A673 (cell line): ENCODE results near the gene SLC16A8. TPM values are rescaled to one million over a fixed set of nuclear protein-coding genes. Genes with fewer than 3 reads are reported as not detected.

Source experiments
- BruUV-seq: library from RNA; stranded (reverse); fragments of 400-500 nt; replicated peaks from 2 replicates; lab custom pipeline; 2021; lab: Mats Ljungman, UMichigan
- CTCF ChIA-PET: fragments of 300-600 bp; sonication (Branson Sonifier 250); formaldehyde crosslinking; loops from one replicate; lab custom pipeline; 2022; ENCODE audit warnings: antibody characterized with exemption; lab: Charles Lee
- POLR2A ChIA-PET: fragments of 300-600 bp; sonication (Branson Sonifier 250); formaldehyde crosslinking; loops from one replicate; lab custom pipeline; 2022; ENCODE audit warnings: antibody characterized with exemption; ENCODE audit not compliant: low non-redundant PET; lab: Charles Lee
- DNase-seq: peaks from one replicate; pipeline ENCODE4 v3.0.0-alpha.2; 2015; ENCODE audit warnings: low spot score
- H3K27ac ChIP-seq: fragments of 200-600 bp; sonication (generic); 2 replicates; pipeline ENCODE4 v1.5.1; 2016; ENCODE audit warnings: mixed run types, low read depth, mild to moderate bottlenecking, mixed read lengths, antibody characterized with exemption, low read length; ENCODE audit not compliant: poor library complexity, severe bottlenecking
- H3K27me3 ChIP-seq: fragments of 200-600 bp; sonication (generic); replicated peaks from 2 replicates; pipeline ENCODE4 v1.6.1; 2017; ENCODE audit warnings: mixed run types, low read depth, mild to moderate bottlenecking, mixed read lengths, antibody characterized with exemption, low read length; ENCODE audit not compliant: insufficient read depth, poor library complexity
- H3K36me3 ChIP-seq: fragments of 200-600 bp; sonication (generic); 2 replicates; pipeline ENCODE4 v1.6.1; 2016; ENCODE audit warnings: mixed run types, mild to moderate bottlenecking, mixed read lengths, antibody characterized with exemption, low read length; ENCODE audit not compliant: insufficient read depth, poor library complexity, severe bottlenecking
- H3K4me1 ChIP-seq: fragments of 200-600 bp; sonication (generic); 2 replicates; pipeline ENCODE4 v1.6.1; 2017; ENCODE audit warnings: mixed run types, mild to moderate bottlenecking, mixed read lengths, antibody characterized with exemption, low read length; ENCODE audit not compliant: insufficient read depth, poor library complexity, severe bottlenecking
- H3K4me3 ChIP-seq: fragments of 200-600 bp; sonication (generic); 2 replicates; pipeline ENCODE4 v1.5.1; 2016; ENCODE audit warnings: low read depth, mixed run types, mild to moderate bottlenecking, mixed read lengths, low read length; ENCODE audit not compliant: poor library complexity, severe bottlenecking
- H3K9me3 ChIP-seq: fragments of 200-600 bp; sonication (generic); 2 replicates; pipeline ENCODE4 v1.6.1; 2016; ENCODE audit warnings: mixed run types, low read depth, mild to moderate bottlenecking, mixed read lengths, antibody characterized with exemption, low read length; ENCODE audit not compliant: poor library complexity, severe bottlenecking
- CTCF ChIP-seq: fragments of 300-800, 200-600 bp; sonication (generic); conservative IDR thresholded peaks from 2 replicates; pipeline ENCODE4 v1.5.1; 2017; ENCODE audit warnings: low read depth, mild to moderate bottlenecking, antibody characterized with exemption, low read length, moderate library complexity, mixed read lengths
- EZH2 ChIP-seq: fragments of 200-600 bp; sonication (generic); IDR thresholded peaks from 2 replicates; pipeline ENCODE4 v1.6.1; 2017; ENCODE audit warnings: borderline replicate concordance, low read depth, mild to moderate bottlenecking, mixed read lengths, antibody characterized with exemption, low read length; ENCODE audit not compliant: poor library complexity, severe bottlenecking
- intact Hi-C: fragments of 100-400 bp; cut with micrococcal nuclease; formaldehyde crosslinking; loops from one replicate; pipeline ENCODE4 v1.10.0; 2022; ENCODE audit not compliant: unreplicated experiment
- total RNA-seq: library from RNA; stranded (reverse); gene quantifications from 2 replicates; pipeline ENCODE4 v1.2.3, GENCODE V29; 2021

SLC16A8 gene
- total RNA-seq, 1 experiment from 2014 or later: not detected

- no peaks in the 10 kb centered on the region for H3K36me3 ChIP-seq
- no peaks in the 10 kb centered on the region for H3K9me3 ChIP-seq
- no peaks in the 10 kb centered on the region for H3K4me1 ChIP-seq
- ChIA-PET CTCF (no interaction called here), POLR2A (interaction anchor here (0.6 kb wide), 1 partner anchor 1035 kb away, joined by 4 read pairs; no protein-coding TSS in a partner anchor)
- intact Hi-C loops: no loop called here
- no peak for DNase-seq
- H3K27me3 ChIP-seq: no peaks in the 10 kb centered on the region
- no peak overlapping the region for H3K4me3 ChIP-seq
- H3K27ac ChIP-seq: no peak overlapping the region
- TF ChIP-seq CTCF (no peak), EZH2 (no peak)
- no TSS peak for BruUV-seq
Observed at GRCh38 chr22:38067761-38068360, 16.1 kb downstream of the SLC16A8 start.

- no TSS peak for BruUV-seq
- no peaks in the 10 kb centered on the region for H3K27me3 ChIP-seq
- intact Hi-C loops: no loop called here
- no peaks in the 10 kb centered on the region for H3K36me3 ChIP-seq
- H3K27ac ChIP-seq: no peak overlapping the region
- TF ChIP-seq EZH2: no peak
- no peak for TF ChIP-seq CTCF
- DNase-seq: no peak
- CTCF ChIA-PET: no interaction called here
- no peaks in the 10 kb centered on the region for H3K4me1 ChIP-seq
- POLR2A ChIA-PET: no interaction called here
- H3K4me3 ChIP-seq: no peak overlapping the region
- H3K9me3 ChIP-seq: no peaks in the 10 kb centered on the region
Observed at GRCh38 chr22:38067028-38067415, 17.0 kb downstream of the SLC16A8 start.

- H3K4me1 ChIP-seq: no peaks in the 10 kb centered on the region
- no TSS peak for BruUV-seq
- intact Hi-C loops: no loop called here
- no peaks in the 10 kb centered on the region for H3K27me3 ChIP-seq
- CTCF ChIA-PET: no interaction called here
- TF ChIP-seq EZH2 (no peak), CTCF (no peak)
- POLR2A ChIA-PET: no interaction called here
- H3K4me3 ChIP-seq: no peak overlapping the region
- DNase-seq: no peak
- H3K9me3 ChIP-seq: no peaks in the 10 kb centered on the region
- H3K36me3 ChIP-seq: no peaks in the 10 kb centered on the region
- no peak overlapping the region for H3K27ac ChIP-seq
Observed at GRCh38 chr22:38066381-38067027, 17.5 kb downstream of the SLC16A8 start.
